ENCODE data around the gene GPRIN1. TPM values are rescaled to one million over a fixed set of nuclear protein-coding genes. Genes with fewer than 3 reads are reported as not detected.

Gene GPRIN1
- total and polyA plus RNA-seq, 2 donors (not counting 1 experiment from before 2014, with no cell fraction given) = 1.9 to 6.3 TPM

- DNase-seq (ENCODE audit: low read depth in 2 of 2) = peak; percentile 48 to 68
- TF ChIP-seq CTCF (conservative IDR thresholded peaks at IDR 0.05 in 1 of 2, IDR thresholded peaks at IDR 0.05 in 1 of 2; ENCODE audit: low read depth in 1 of 2, low read length in 2 of 2) (peak; percentile 81 to 89), EZH2 (IDR thresholded peaks at IDR 0.05; ENCODE audit: low read length, missing control alignments) (no peak)
- no peak overlapping the region for H3K4me3 ChIP-seq (replicated peaks in 1 of 4; ENCODE audit: control extremely low read depth in 1 of 4, insufficient read depth in 1 of 4, low read depth in 3 of 4, low read length in 4 of 4)
- H3K79me2 ChIP-seq (ENCODE audit: control insufficient read depth, insufficient read depth, low read length) = no peaks in the 10 kb centered on the region
- no peaks in the 10 kb centered on the region for H4K20me1 ChIP-seq (ENCODE audit: control insufficient read depth, extremely low read depth, insufficient read depth, low read length)
- H3K9me3 ChIP-seq (ENCODE audit: control insufficient read depth, insufficient read depth, low read depth, low read length) = no peaks in the 10 kb centered on the region
- H3K4me1 ChIP-seq (ENCODE audit: control insufficient read depth, extremely low read depth, insufficient read depth, low read length) = peaks cover 2% of the 10 kb centered on the region
- H3K36me3 ChIP-seq (ENCODE audit: control insufficient read depth, insufficient read depth, low read length) = peaks cover 2% of the 10 kb centered on the region
- H2AFZ ChIP-seq (ENCODE audit: low read length) = no peak overlapping the region
- peak overlapping the region; percentile 8 for H3K4me2 ChIP-seq (ENCODE audit: extremely low read depth, insufficient read depth, low read length)
- H3K27me3 ChIP-seq (ENCODE audit: control insufficient read depth, insufficient read depth, low read length) = no peaks in the 10 kb centered on the region
- H3K9ac ChIP-seq (ENCODE audit: insufficient read depth, low read length) = no peak overlapping the region
- no peak overlapping the region for H3K27ac ChIP-seq (ENCODE audit: insufficient read depth, low read length)
Measured at GRCh38 chr5:176658007-176658599, 48.1 kb upstream of the GPRIN1 start.

- no peak for DNase-seq (ENCODE audit: low read depth in 2 of 2)
- no peaks in the 10 kb centered on the region for H3K79me2 ChIP-seq (ENCODE audit: control insufficient read depth, insufficient read depth, low read length)
- H3K4me2 ChIP-seq (ENCODE audit: extremely low read depth, insufficient read depth, low read length) = no peak overlapping the region
- TF ChIP-seq EZH2 (IDR thresholded peaks at IDR 0.05; ENCODE audit: low read length, missing control alignments) (no peak), CTCF (conservative IDR thresholded peaks at IDR 0.05 in 1 of 2, IDR thresholded peaks at IDR 0.05 in 1 of 2; ENCODE audit: low read depth in 1 of 2, low read length in 2 of 2) (no peak)
- no peak overlapping the region for H2AFZ ChIP-seq (ENCODE audit: low read length)
- H3K4me3 ChIP-seq (replicated peaks in 1 of 4; ENCODE audit: control extremely low read depth in 1 of 4, insufficient read depth in 1 of 4, low read depth in 3 of 4, low read length in 4 of 4) = no peak overlapping the region
- no peaks in the 10 kb centered on the region for H4K20me1 ChIP-seq (ENCODE audit: control insufficient read depth, extremely low read depth, insufficient read depth, low read length)
- H3K36me3 ChIP-seq (ENCODE audit: control insufficient read depth, insufficient read depth, low read length) = peaks cover 4% of the 10 kb centered on the region
- no peaks in the 10 kb centered on the region for H3K9me3 ChIP-seq (ENCODE audit: control insufficient read depth, insufficient read depth, low read depth, low read length)
- H3K4me1 ChIP-seq (ENCODE audit: control insufficient read depth, extremely low read depth, insufficient read depth, low read length) = peaks cover 6% of the 10 kb centered on the region
- no peak overlapping the region for H3K9ac ChIP-seq (ENCODE audit: insufficient read depth, low read length)
- no peaks in the 10 kb centered on the region for H3K27me3 ChIP-seq (ENCODE audit: control insufficient read depth, insufficient read depth, low read length)
- no peak overlapping the region for H3K27ac ChIP-seq (ENCODE audit: insufficient read depth, low read length)
Measured at GRCh38 chr5:176656467-176656990, 46.6 kb upstream of the GPRIN1 start.

- peaks cover 2% of the 10 kb centered on the region for H3K79me2 ChIP-seq (ENCODE audit: control insufficient read depth, insufficient read depth, low read length)
- H3K4me1 ChIP-seq (ENCODE audit: control insufficient read depth, extremely low read depth, insufficient read depth, low read length) = peaks cover 6% of the 10 kb centered on the region
- H4K20me1 ChIP-seq (ENCODE audit: control insufficient read depth, extremely low read depth, insufficient read depth, low read length) = no peaks in the 10 kb centered on the region
- no peak overlapping the region for H2AFZ ChIP-seq (ENCODE audit: low read length)
- no peak overlapping the region for H3K4me2 ChIP-seq (ENCODE audit: extremely low read depth, insufficient read depth, low read length)
- peaks cover 4% of the 10 kb centered on the region for H3K36me3 ChIP-seq (ENCODE audit: control insufficient read depth, insufficient read depth, low read length)
- H3K27ac ChIP-seq (ENCODE audit: insufficient read depth, low read length) = no peak overlapping the region
- no peak for DNase-seq (ENCODE audit: low read depth in 2 of 2)
- no peak for TF ChIP-seq EZH2 (IDR thresholded peaks at IDR 0.05; ENCODE audit: low read length, missing control alignments)
- no peak for TF ChIP-seq CTCF (conservative IDR thresholded peaks at IDR 0.05 in 1 of 2, IDR thresholded peaks at IDR 0.05 in 1 of 2; ENCODE audit: low read depth in 1 of 2, low read length in 2 of 2)
- H3K9me3 ChIP-seq (ENCODE audit: control insufficient read depth, insufficient read depth, low read depth, low read length) = no peaks in the 10 kb centered on the region
- no peak overlapping the region for H3K4me3 ChIP-seq (replicated peaks in 1 of 4; ENCODE audit: control extremely low read depth in 1 of 4, insufficient read depth in 1 of 4, low read depth in 3 of 4, low read length in 4 of 4)
- H3K9ac ChIP-seq (ENCODE audit: insufficient read depth, low read length) = no peak overlapping the region
- no peaks in the 10 kb centered on the region for H3K27me3 ChIP-seq (ENCODE audit: control insufficient read depth, insufficient read depth, low read length)
Measured at GRCh38 chr5:176654856-176655255, 44.9 kb upstream of the GPRIN1 start.

Data from fibroblast of lung (primary cell).